GM11168 (cell line): ENCODE results near the gene ATOSA.

Experiments
- in situ Hi-C: fragments of 300-500 bp; cut with MboI; formaldehyde crosslinking; loops from one replicate; pipeline ENCODE4 v1.12.0; 2022; ENCODE audit warnings: low sequenced_read_pairs; ENCODE audit not compliant: unreplicated experiment

Gene ATOSA

DNA sequence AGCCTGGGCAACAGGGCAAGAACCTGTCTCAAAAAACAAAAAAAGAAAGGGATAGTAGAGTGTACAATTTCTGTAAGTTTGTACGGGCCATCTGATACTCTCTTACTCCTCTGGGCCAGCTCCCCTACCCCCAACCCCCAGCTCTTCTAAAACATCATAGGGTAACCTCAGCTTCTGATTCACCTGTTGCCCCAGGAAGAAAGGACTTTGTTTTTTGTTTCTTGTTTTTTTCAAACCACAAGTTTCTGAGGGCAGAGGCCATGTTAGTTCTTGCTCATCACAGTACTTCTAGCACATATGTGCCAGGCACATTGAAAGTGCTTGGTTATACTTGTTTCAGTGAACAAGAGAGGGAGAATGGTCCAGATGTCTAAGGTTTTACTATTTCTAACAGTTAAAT is 20.2 kb downstream of the ATOSA start:
- in situ Hi-C loops: no loop called here

GRCh38 chr15:52657338-52657737 is 21.9 kb downstream of the ATOSA start:
- in situ Hi-C loops: no loop called here

DNA sequence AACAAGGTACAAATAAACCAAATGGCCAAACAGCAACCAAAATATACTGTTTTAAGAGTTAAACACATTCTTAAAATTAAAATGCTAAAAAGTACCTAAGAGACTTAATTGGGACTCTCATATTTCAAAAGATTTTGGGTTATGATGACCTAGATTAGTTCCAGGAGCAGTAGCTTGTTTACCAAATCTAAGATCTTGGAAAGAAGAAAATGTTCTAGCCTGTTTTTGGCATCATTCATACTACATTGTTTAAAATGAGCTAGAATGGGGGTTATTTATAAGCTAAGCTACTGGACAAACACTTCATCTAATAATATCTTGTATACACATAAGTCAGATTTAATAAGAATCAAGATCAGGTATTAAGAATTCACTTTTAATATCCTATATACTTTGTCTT is 22.8 kb downstream of the ATOSA start:
- in situ Hi-C loops: no loop called here

GRCh38 chr15:52653431-52653964 is 25.7 kb downstream of the ATOSA start:
- in situ Hi-C loops: no loop called here

DNA sequence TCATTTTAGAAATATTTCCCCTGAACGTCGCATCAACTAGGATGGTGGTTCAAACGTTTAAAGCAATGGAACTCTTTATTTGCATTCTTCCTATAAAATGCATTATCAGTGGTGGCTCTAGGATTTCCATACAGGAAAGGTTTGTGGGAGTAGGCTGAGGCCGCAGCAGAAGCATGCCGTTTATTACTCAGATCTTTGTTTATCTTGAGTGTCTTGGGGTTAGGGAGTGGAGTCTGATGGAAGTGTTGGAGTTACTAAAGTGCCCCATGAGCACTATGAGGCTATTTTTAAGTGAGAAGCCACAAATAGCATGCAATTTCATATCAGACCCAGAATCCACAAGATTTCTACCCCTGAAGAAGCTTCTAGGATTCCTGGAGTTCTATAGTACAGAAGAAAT is 26.2 kb downstream of the ATOSA start:
- in situ Hi-C loops: no loop called here

DNA sequence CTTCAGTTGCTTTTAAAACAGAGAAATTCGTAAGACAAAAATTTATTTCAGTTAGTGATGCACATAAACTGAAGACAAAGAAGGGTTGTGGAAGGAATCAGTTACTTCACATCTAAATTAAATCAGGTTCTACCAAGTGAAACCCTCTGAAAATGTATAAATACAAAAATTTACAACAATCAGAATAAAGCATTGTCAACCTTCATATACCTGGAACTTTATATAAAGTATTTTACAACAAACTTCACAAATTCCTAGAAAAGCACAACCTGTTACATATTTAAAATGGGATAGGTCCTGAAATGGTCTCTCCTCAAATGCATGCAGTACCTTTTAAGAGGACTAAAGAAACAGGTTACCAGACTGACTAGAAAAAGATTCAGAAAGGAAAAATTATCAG is 26.9 kb downstream of the ATOSA start:
- in situ Hi-C loops: no loop called here

DNA sequence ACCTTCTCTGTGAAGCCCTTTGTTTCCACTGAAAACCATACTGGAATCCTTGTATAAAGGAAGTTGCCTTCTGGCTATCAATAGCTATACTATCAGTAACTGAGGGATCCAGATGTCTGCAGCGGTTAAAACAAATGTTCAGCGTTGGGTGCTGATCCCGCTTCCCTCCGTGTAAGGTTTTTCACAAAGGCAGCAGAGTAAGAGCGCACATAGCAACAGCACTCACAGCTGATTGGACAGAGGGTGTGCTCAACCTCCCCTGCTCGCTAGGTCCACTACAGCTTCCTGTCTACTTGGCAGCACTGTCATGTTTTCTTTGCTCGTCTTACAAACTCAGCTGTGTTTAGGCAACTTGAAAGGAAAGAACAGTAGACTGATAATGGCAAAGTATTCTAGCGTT is 27.3 kb downstream of the ATOSA start:
- in situ Hi-C loops: no loop called here

- in situ Hi-C loops: no loop called here
These were observed 28.1 kb downstream of the ATOSA start for GRCh38 chr15:52651114-52651513.

DNA sequence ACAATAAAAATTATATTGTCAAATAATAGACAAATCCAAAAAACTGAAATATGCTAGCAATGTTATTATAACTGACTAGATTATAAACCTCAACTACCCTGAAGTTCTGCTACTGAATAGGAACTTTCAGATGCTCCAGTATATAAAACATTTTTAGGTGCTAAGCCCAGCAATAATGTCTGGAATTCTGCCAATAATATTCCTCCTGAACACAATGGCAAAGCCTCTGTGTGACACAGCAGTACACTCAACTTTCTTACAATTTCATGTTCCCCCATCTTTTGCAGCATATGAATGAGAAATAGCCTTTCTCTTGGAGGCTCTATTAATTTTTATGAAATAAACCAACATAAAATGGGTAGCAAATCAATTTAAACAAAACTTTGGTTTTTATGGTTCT is 29.5 kb downstream of the ATOSA start:
- in situ Hi-C loops: no loop called here

DNA sequence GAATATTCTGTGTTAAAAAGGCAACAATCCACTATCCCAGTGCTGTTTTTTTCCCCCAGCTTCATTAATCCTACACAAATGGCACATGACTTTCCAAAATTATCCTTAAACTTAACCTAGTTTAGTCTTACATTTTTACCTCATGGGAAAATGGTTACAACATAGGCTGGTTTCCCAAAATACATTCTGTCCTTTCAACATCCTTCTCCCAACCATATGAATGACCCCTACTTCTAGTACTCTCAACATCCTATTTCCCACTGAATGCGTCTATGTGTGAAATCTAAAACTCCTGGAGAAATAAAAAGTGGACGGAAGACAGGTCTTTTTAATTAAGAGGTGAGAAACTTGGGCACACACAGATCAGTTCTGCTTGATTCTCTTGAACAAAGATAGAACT is 33.3 kb downstream of the ATOSA start:
- in situ Hi-C loops: no loop called here

GRCh38 chr15:52642386-52643361 is 36.5 kb downstream of the ATOSA start:
- in situ Hi-C loops: no loop called here

GRCh38 chr15:52636459-52636858 is 42.7 kb downstream of the ATOSA start:
- in situ Hi-C loops: no loop called here

- in situ Hi-C loops: no loop called here
These were observed 43.3 kb downstream of the ATOSA start for GRCh38 chr15:52635908-52636307.
